Activated CD4-positive, alpha-beta T cell treated with anti-CD3 and anti-CD28 coated beads, Interleukin-10, Interleukin-2, amounts not matched to agents 100 ng/mL and 50 ng/mL, durations not matched to agents 16 hours and 8 hours (primary cell): ENCODE data around the gene POM121C.
"Not testable (repeated sequence)": the region's sequence is repeated elsewhere in the genome, so short reads cannot be mapped to it uniquely, and the experiment has no call there.

ENCODE experiments used
- DNase-seq: peaks from one replicate; pipeline ENCODE4 v3.0.0-alpha.2; 2020

Gene POM121C

DNA sequence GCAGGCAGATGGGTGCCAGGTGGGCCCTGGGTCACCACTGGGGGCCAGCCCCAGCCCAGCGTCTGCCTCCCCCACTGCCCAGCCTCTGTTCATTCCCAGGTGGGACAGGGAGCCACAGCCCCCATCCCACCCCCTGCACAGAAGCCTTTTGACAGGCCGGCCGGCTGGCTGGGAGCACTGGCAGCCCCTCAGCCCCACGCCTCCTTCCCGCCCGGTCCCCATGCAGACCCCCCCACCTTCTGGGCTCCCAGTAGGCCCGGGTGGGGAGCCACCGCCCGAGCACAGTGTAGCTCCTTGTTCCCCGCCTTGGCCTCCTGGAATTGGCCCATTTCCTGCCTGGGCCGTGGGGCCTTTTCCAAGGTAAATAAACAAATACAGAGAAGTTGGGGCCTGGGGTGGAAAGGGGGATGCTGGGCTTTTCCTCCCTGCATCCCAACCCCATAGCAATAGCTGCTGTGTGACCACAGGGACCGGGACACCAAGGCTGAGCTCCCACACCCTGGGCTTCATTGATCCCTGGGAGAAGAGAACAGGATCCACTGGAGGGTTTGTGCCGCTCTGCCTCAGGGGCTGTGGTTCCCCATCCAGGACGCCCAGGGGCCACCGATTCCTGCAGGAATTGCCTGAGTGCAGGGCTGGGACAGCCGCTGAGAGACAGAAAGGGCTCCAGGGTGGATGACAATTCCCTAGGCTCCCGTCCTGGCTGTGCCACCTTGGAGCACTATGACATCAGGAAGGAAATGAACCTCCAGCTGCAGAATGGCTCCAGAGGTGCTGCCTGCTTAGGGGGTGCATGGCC is 111.4 kb downstream of the POM121C start:
- DNase-seq: not testable (repeated sequence)

DNA sequence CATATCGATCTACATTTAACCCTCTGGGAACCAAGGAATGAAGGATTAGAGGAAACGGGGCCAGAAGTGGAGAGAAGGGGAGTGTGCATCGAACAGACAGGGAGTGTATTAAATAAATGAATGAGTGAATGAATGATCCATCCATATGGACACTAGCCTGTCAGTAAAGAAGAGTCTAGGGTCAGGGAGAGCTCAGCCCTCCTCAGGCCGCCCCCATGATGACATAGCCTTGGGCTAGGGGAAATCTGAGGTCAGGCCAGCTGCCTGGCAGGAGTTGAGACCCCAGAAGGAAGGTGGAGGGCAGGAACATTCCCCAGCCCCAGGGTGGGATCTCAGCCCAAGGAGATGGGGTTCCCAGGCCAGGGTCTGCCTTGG is 112.0 kb downstream of the POM121C start:
- not testable (repeated sequence) for DNase-seq

DNA sequence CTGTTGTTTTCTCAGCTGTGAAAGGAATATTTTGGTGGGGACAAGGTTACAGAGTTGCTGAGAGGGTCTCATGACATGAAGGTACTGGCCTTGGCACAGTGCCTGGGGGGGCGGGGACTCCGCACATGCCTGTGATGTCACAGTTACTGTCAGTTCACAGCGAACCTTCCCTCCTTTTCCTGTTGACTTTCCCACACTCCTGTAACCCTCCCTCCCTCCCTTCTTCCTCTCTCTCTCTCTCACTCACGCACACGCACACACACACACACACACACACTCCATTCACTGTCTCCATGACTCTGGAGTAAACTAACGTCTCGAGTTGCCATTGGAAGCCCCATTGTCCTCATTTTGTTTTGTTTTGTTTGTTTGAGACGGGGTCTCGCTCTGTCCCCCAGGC is 118.8 kb downstream of the POM121C start:
- DNase-seq: not testable (repeated sequence)
